Large intestine (tissue), 3 donors: ENCODE measurements around the gene BCKDHB. TPM values are rescaled to one million over a fixed set of nuclear protein-coding genes. Genes with fewer than 3 reads are reported as not detected.

Experiments
- DNase-seq, 2 donors: peaks; one replicate each; pipeline versions ENCODE4 v3.0.0 to v3.0.0-alpha.2; 2013
- H3K27ac ChIP-seq: one replicate; pipeline ENCODE4 v1.5.1; 2013; ENCODE audit warnings: low read length
- H3K27me3 ChIP-seq: 2 replicates; pipeline ENCODE4 v1.6.1; 2013; ENCODE audit warnings: low read length; ENCODE audit not compliant: control insufficient read depth, insufficient read depth
- H3K36me3 ChIP-seq: 2 replicates; pipeline ENCODE4 v1.6.1; 2013; ENCODE audit warnings: low read length; ENCODE audit not compliant: control insufficient read depth, insufficient read depth
- H3K4me1 ChIP-seq: one replicate; pipeline ENCODE4 v1.6.1; 2013; ENCODE audit warnings: low read length; ENCODE audit not compliant: control insufficient read depth, insufficient read depth
- H3K4me3 ChIP-seq: one replicate; pipeline ENCODE4 v1.5.1; 2013; ENCODE audit warnings: low read length
- H3K9me3 ChIP-seq: one replicate; pipeline ENCODE4 v1.6.1; 2013; ENCODE audit warnings: mild to moderate bottlenecking, low read depth, low read length, moderate library complexity; ENCODE audit not compliant: control insufficient read depth
- WGBS: methylation state at CpG from one replicate; pipeline ENCODE4 v1.1.5; 2013; ENCODE audit warnings: low lambda C conversion rate; ENCODE audit not compliant: insufficient coverage; 5-methylcytosine and 5-hydroxymethylcytosine counted together
- polyA plus RNA-seq: library from polyadenylated mRNA; unstranded; fragments of 120-200 nt; gene quantifications from one replicate; pipeline ENCODE4 v1.2.1, GENCODE V29; 2013

Gene BCKDHB
- polyA plus RNA-seq, 1 donor: 21.0 TPM

GRCh38 chr6:80338201-80338836 is 231.8 kb downstream of the BCKDHB start:
- Histone ChIP-seq H3K9me3 (no peaks in the 10 kb centered on the region), H3K4me3 (no peak overlapping the region), H3K27me3 (no peaks in the 10 kb centered on the region), H3K36me3 (no peaks in the 10 kb centered on the region), H3K4me1 (no peaks in the 10 kb centered on the region), H3K27ac (no peak overlapping the region)
- peak; percentile 43 to 54 for DNase-seq
- 60% methylated on average over 1 of the region's 12 CpGs for WGBS

- H3K4me1 ChIP-seq: no peaks in the 10 kb centered on the region
- no peaks in the 10 kb centered on the region for H3K36me3 ChIP-seq
- no peak overlapping the region for H3K4me3 ChIP-seq
- no peak overlapping the region for H3K27ac ChIP-seq
- H3K27me3 ChIP-seq: no peaks in the 10 kb centered on the region
- no peak for DNase-seq
- H3K9me3 ChIP-seq: no peaks in the 10 kb centered on the region
Observed at GRCh38 chr6:80339421-80339820, 232.9 kb downstream of the BCKDHB start.

- Histone ChIP-seq H3K27ac (no peak overlapping the region), H3K4me1 (no peaks in the 10 kb centered on the region), H3K27me3 (no peaks in the 10 kb centered on the region), H3K36me3 (no peaks in the 10 kb centered on the region), H3K9me3 (no peaks in the 10 kb centered on the region), H3K4me3 (no peak overlapping the region)
- no peak for DNase-seq
- no CpG with 5 or more reads among the region's 4 CpGs for WGBS
Observed at GRCh38 chr6:80340280-80340679, 233.8 kb downstream of the BCKDHB start.

GRCh38 chr6:80340686-80341085 is 234.2 kb downstream of the BCKDHB start:
- Histone ChIP-seq H3K9me3 (no peaks in the 10 kb centered on the region), H3K27ac (no peak overlapping the region), H3K4me1 (no peaks in the 10 kb centered on the region), H3K27me3 (no peaks in the 10 kb centered on the region), H3K36me3 (no peaks in the 10 kb centered on the region), H3K4me3 (no peak overlapping the region)
- DNase-seq: no peak
- WGBS: no CpG with 5 or more reads among the region's 5 CpGs

GRCh38 chr6:80341330-80341729 is 234.9 kb downstream of the BCKDHB start:
- Histone ChIP-seq H3K36me3 (no peaks in the 10 kb centered on the region), H3K4me1 (no peaks in the 10 kb centered on the region), H3K9me3 (no peaks in the 10 kb centered on the region), H3K27ac (no peak overlapping the region), H3K4me3 (no peak overlapping the region), H3K27me3 (no peaks in the 10 kb centered on the region)
- DNase-seq: no peak
- 71% methylated on average over 1 of the region's 4 CpGs for WGBS

GRCh38 chr6:80343511-80343910 is 237.0 kb downstream of the BCKDHB start:
- 100% methylated on average over 1 of the region's 2 CpGs for WGBS
- DNase-seq: no peak
- no peak overlapping the region for H3K4me3 ChIP-seq
- no peaks in the 10 kb centered on the region for H3K9me3 ChIP-seq
- H3K4me1 ChIP-seq: no peaks in the 10 kb centered on the region
- H3K27me3 ChIP-seq: no peaks in the 10 kb centered on the region
- no peak overlapping the region for H3K27ac ChIP-seq
- H3K36me3 ChIP-seq: no peaks in the 10 kb centered on the region

GRCh38 chr6:80347101-80347500 is 240.6 kb downstream of the BCKDHB start:
- Histone ChIP-seq H3K27ac (no peak overlapping the region), H3K4me3 (no peak overlapping the region), H3K4me1 (no peaks in the 10 kb centered on the region), H3K9me3 (no peaks in the 10 kb centered on the region), H3K27me3 (no peaks in the 10 kb centered on the region), H3K36me3 (no peaks in the 10 kb centered on the region)
- DNase-seq: no peak
- no CpG with 5 or more reads among the region's 1 CpG for WGBS

GRCh38 chr6:80348263-80348662 is 241.8 kb downstream of the BCKDHB start:
- DNase-seq: no peak
- no peak overlapping the region for H3K27ac ChIP-seq
- H3K36me3 ChIP-seq: no peaks in the 10 kb centered on the region
- H3K9me3 ChIP-seq: no peaks in the 10 kb centered on the region
- no peaks in the 10 kb centered on the region for H3K4me1 ChIP-seq
- no peaks in the 10 kb centered on the region for H3K27me3 ChIP-seq
- H3K4me3 ChIP-seq: no peak overlapping the region
- 100% methylated on average over 1 of the region's 2 CpGs for whole genome bisulfite sequencing

GRCh38 chr6:80356000-80356399 is 249.5 kb downstream of the BCKDHB start:
- no peaks in the 10 kb centered on the region for H3K27me3 ChIP-seq
- H3K36me3 ChIP-seq: no peaks in the 10 kb centered on the region
- no peaks in the 10 kb centered on the region for H3K9me3 ChIP-seq
- DNase-seq: no peak
- no peak overlapping the region for H3K4me3 ChIP-seq
- WGBS: no CpG with 5 or more reads among the region's 1 CpG
- H3K27ac ChIP-seq: no peak overlapping the region
- no peaks in the 10 kb centered on the region for H3K4me1 ChIP-seq

GRCh38 chr6:80356545-80356944 is 250.1 kb downstream of the BCKDHB start:
- H3K4me3 ChIP-seq: no peak overlapping the region
- DNase-seq: no peak
- H3K27ac ChIP-seq: no peak overlapping the region
- WGBS: no CpG with 5 or more reads among the region's 2 CpGs
- no peaks in the 10 kb centered on the region for H3K27me3 ChIP-seq
- no peaks in the 10 kb centered on the region for H3K4me1 ChIP-seq
- no peaks in the 10 kb centered on the region for H3K36me3 ChIP-seq
- H3K9me3 ChIP-seq: no peaks in the 10 kb centered on the region

GRCh38 chr6:80357081-80357480 is 250.6 kb downstream of the BCKDHB start:
- Histone ChIP-seq H3K27me3 (no peaks in the 10 kb centered on the region), H3K4me3 (no peak overlapping the region), H3K9me3 (no peaks in the 10 kb centered on the region), H3K36me3 (no peaks in the 10 kb centered on the region), H3K27ac (no peak overlapping the region), H3K4me1 (no peaks in the 10 kb centered on the region)
- no CpG with 5 or more reads among the region's 2 CpGs for WGBS
- DNase-seq: no peak
